Activated T-cell treated with anti-CD3 and anti-CD28 coated beads, Interleukin-2, amount 50 U/mL, for 4 hours (primary cell): ENCODE results near the gene PIPOX. TPM values are rescaled to one million over a fixed set of nuclear protein-coding genes. Genes with fewer than 3 reads are reported as not detected.

Experiments used
- ATAC-seq, 2 donors: fragments of 200-7000 bp; cut with Tn5 transposase; one replicate each; pipeline ENCODE4 v1.10.0; 2021
- DNase-seq: peaks from one replicate; pipeline ENCODE4 v3.0.0-alpha.2; 2020
- H3K27me3 Mint-ChIP-seq: one replicate; pipeline ENCODE4 v1.8.0; 2021; ENCODE audit warnings: low read depth, mixed read lengths
- H3K36me3 Mint-ChIP-seq: one replicate; pipeline ENCODE4 v1.8.0; 2022; ENCODE audit warnings: mixed read lengths; ENCODE audit not compliant: insufficient read depth
- H3K4me1 Mint-ChIP-seq: one replicate; pipeline ENCODE4 v1.8.0; 2021; ENCODE audit warnings: low read depth, mixed read lengths
- H3K4me3 Mint-ChIP-seq: one replicate; pipeline ENCODE4 v1.8.0; 2021; ENCODE audit warnings: mild to moderate bottlenecking, moderate library complexity, mixed read lengths
- H3K9me3 Mint-ChIP-seq: one replicate; pipeline ENCODE4 v1.8.0; 2021; ENCODE audit warnings: mixed read lengths
- total RNA-seq, 3 donors: library from RNA; stranded (reverse); gene quantifications; one replicate each; pipeline ENCODE4 v1.2.1, GENCODE V29; 2021

The PIPOX gene
- total RNA-seq, 3 donors from 2014 or later: 1.2 to 1.7 (median 1.5) TPM

GRCh38 chr17:29099527-29099926 is 56.6 kb downstream of the PIPOX start:
- H3K9me3 Mint-ChIP-seq: no peaks in the 10 kb centered on the region
- H3K4me3 Mint-ChIP-seq: no peak overlapping the region
- no peak for ATAC-seq
- no peak for DNase-seq
- H3K4me1 Mint-ChIP-seq: no peaks in the 10 kb centered on the region
- peaks cover 23% of the 10 kb centered on the region for H3K36me3 Mint-ChIP-seq
- no peaks in the 10 kb centered on the region for H3K27me3 Mint-ChIP-seq

DNA sequence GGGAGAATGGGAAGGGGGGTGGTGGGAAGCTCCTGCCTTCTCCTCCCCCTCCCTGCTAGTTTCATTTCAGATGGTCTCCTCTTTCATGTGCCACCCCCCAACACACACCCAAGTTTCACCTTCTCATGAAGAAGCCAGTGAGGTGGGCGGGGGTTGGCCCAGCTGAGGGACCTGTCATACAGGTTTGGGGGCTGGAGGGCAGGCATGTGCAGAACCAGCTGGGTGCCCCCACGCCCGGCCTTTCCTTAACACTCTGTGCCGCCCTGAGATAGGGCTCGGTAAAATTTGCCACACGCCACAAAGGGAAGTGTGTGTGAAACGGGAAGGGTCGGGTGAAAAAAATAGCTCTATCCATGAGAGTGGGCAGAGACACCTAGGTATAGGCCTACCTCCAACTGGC is 57.4 kb downstream of the PIPOX start:
- Mint-ChIP-seq H3K4me3 (no peak overlapping the region), H3K9me3 (no peaks in the 10 kb centered on the region), H3K4me1 (no peaks in the 10 kb centered on the region), H3K36me3 (peaks cover 25% of the 10 kb centered on the region), H3K27me3 (no peaks in the 10 kb centered on the region)
- no peak for DNase-seq
- no peak for ATAC-seq

DNA sequence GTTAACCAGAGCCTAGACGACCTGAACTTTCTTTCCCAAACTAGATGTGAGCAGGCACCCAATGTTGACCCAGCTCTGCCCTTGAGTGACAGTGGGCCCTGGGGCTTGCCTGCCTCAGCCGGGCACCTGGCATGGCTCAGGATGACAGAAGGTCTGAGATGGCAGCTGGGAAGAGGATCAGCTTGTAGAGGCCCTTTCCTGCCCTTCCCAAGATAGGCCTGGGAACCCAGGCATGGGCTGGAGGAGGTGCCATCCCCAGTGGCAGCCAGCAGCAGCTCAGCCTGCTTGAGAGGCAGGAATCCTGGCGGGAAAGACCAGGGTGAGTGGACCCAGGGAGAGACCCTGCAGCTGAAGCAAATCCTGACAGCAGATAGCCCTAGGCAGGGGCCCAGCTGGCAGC is 59.1 kb downstream of the PIPOX start:
- Mint-ChIP-seq H3K4me3 (no peak overlapping the region), H3K9me3 (no peaks in the 10 kb centered on the region), H3K27me3 (no peaks in the 10 kb centered on the region), H3K4me1 (no peaks in the 10 kb centered on the region), H3K36me3 (peaks cover 32% of the 10 kb centered on the region)
- ATAC-seq (no peak), DNase-seq (no peak)

- Mint-ChIP-seq H3K27me3 (no peaks in the 10 kb centered on the region), H3K9me3 (no peaks in the 10 kb centered on the region), H3K36me3 (peaks cover 32% of the 10 kb centered on the region), H3K4me3 (no peak overlapping the region), H3K4me1 (no peaks in the 10 kb centered on the region)
- ATAC-seq (no peak), DNase-seq (no peak)
Measured at GRCh38 chr17:29102741-29103181, 59.8 kb downstream of the PIPOX start.

- Mint-ChIP-seq H3K36me3 (peaks cover 35% of the 10 kb centered on the region), H3K9me3 (no peaks in the 10 kb centered on the region), H3K27me3 (no peaks in the 10 kb centered on the region), H3K4me3 (no peak overlapping the region), H3K4me1 (no peaks in the 10 kb centered on the region)
- DNase-seq (no peak), ATAC-seq (no peak)
Measured at GRCh38 chr17:29103341-29103740, 60.4 kb downstream of the PIPOX start.

Other genes starting within 250 kb of the PIPOX start
- 10 to 100 TPM; 23.5 to 26.4 (median 24.9) TPM for gene FAM222B, start 200.4 kb upstream of the PIPOX start, total RNA-seq
- 10 to 100 TPM; 79.8 to 81.3 (median 80.8) TPM for gene ERAL1, start 188.1 kb upstream of the PIPOX start, total RNA-seq
- gene FLOT2, start 145.4 kb upstream of the PIPOX start, total RNA-seq: 10 to 100 TPM; 48.3 to 62.9 (median 59.3) TPM
- 10 to 100 TPM; 20.7 to 24.5 (median 21.8) TPM for gene DHRS13, start 140.1 kb upstream of the PIPOX start, total RNA-seq
- 10 to 100 TPM; 45.2 to 48.6 (median 47.8) TPM for gene PHF12, start 91.6 kb upstream of the PIPOX start, total RNA-seq
- not detected for gene SEZ6, start 37.1 kb upstream of the PIPOX start, total RNA-seq
- gene MYO18A, start 137.3 kb downstream of the PIPOX start, total RNA-seq: 10 to 100 TPM; 24.2 to 24.3 (median 24.2) TPM
- not detected for gene CRYBA1, start 203.7 kb downstream of the PIPOX start, total RNA-seq